Neural crest cell (in vitro differentiated cells): ENCODE data around the gene MYB. TPM values are rescaled to one million over a fixed set of nuclear protein-coding genes. Genes with fewer than 3 reads are reported as not detected.

Experiments used
- DNase-seq: peaks from one replicate; pipeline ENCODE4 v3.0.0; 2021; ENCODE audit warnings: low read depth, mixed read lengths, low spot score
- H3K27ac Mint-ChIP-seq: one replicate; pipeline ENCODE4 v1.8.0; 2021; ENCODE audit warnings: mild to moderate bottlenecking, mixed read lengths; ENCODE audit not compliant: unreplicated experiment
- H3K27me3 Mint-ChIP-seq: 2 replicates; pipeline ENCODE4 v1.8.0; 2021; ENCODE audit warnings: low read depth, mild to moderate bottlenecking, mixed read lengths
- H3K36me3 Mint-ChIP-seq: 2 replicates; pipeline ENCODE4 v1.8.0; 2021; ENCODE audit warnings: low read depth, mild to moderate bottlenecking, mixed read lengths
- H3K4me1 Mint-ChIP-seq: 2 replicates; pipeline ENCODE4 v1.8.0; 2021; ENCODE audit warnings: mixed read lengths
- H3K4me3 Mint-ChIP-seq: one replicate; pipeline ENCODE4 v1.8.0; 2021; ENCODE audit warnings: mild to moderate bottlenecking, mixed read lengths
- H3K9me3 Mint-ChIP-seq: 2 replicates; pipeline ENCODE4 v1.8.0; 2021; ENCODE audit warnings: mixed read lengths
- total RNA-seq: library from RNA; stranded (reverse); gene quantifications from 2 replicates; pipeline ENCODE4 v1.2.1, GENCODE V29; 2021
- TF ChIP-seq, protein P1 (sequence below): fragments of 200-600 bp; sonication (generic); conservative IDR thresholded peaks from 2 replicates; pipeline ENCODE4 v1.5.0; 2021; ENCODE audit warnings: antibody characterized with exemption, mild to moderate bottlenecking

MYB gene
- total RNA-seq, 1 donor from 2014 or later: 6.8 TPM

GRCh38 chr6:135195522-135195921, 14.4 kb downstream of the MYB start:
- Mint-ChIP-seq H3K36me3 (peaks cover 25% of the 10 kb centered on the region), H3K9me3 (no peaks in the 10 kb centered on the region), H3K4me1 (no peaks in the 10 kb centered on the region), H3K27ac (no peak overlapping the region), H3K27me3 (no peaks in the 10 kb centered on the region), H3K4me3 (no peak overlapping the region)
- TF ChIP-seq, protein P1, sequence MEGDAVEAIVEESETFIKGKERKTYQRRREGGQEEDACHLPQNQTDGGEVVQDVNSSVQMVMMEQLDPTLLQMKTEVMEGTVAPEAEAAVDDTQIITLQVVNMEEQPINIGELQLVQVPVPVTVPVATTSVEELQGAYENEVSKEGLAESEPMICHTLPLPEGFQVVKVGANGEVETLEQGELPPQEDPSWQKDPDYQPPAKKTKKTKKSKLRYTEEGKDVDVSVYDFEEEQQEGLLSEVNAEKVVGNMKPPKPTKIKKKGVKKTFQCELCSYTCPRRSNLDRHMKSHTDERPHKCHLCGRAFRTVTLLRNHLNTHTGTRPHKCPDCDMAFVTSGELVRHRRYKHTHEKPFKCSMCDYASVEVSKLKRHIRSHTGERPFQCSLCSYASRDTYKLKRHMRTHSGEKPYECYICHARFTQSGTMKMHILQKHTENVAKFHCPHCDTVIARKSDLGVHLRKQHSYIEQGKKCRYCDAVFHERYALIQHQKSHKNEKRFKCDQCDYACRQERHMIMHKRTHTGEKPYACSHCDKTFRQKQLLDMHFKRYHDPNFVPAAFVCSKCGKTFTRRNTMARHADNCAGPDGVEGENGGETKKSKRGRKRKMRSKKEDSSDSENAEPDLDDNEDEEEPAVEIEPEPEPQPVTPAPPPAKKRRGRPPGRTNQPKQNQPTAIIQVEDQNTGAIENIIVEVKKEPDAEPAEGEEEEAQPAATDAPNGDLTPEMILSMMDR: no peak
- DNase-seq: no peak

- H3K27me3 Mint-ChIP-seq: no peaks in the 10 kb centered on the region
- no peak overlapping the region for H3K27ac Mint-ChIP-seq
- TF ChIP-seq, protein P1: no peak
- H3K36me3 Mint-ChIP-seq: peaks cover 24% of the 10 kb centered on the region
- DNase-seq: no peak
- H3K4me1 Mint-ChIP-seq: no peaks in the 10 kb centered on the region
- no peaks in the 10 kb centered on the region for H3K9me3 Mint-ChIP-seq
- H3K4me3 Mint-ChIP-seq: no peak overlapping the region
Observed at GRCh38 chr6:135196739-135197510, 15.8 kb downstream of the MYB start.

DNA sequence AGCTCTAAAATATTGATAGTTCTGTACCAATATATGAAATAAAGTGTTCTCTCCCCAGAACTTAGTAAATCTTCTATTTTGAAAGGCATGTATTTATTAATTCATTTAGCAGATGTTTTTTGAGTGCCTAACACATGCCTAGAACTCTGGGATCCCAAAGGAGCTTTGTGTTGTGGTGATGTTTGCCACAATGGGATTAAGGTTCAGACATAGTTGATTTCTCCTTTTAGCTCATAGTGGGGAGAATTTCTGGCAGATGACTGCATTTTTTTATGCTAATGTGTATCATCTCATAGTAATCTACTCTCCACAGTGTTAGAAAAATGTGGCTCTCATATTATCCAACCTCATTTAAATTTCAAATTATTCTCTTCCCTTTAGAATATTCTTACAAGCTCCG, 21.7 kb downstream of the MYB start:
- Mint-ChIP-seq H3K27me3 (no peaks in the 10 kb centered on the region), H3K36me3 (peaks cover 13% of the 10 kb centered on the region), H3K4me3 (no peak overlapping the region), H3K4me1 (no peaks in the 10 kb centered on the region), H3K27ac (no peak overlapping the region), H3K9me3 (no peaks in the 10 kb centered on the region)
- TF ChIP-seq, protein P1: no peak
- no peak for DNase-seq

- Mint-ChIP-seq H3K27me3 (no peaks in the 10 kb centered on the region), H3K4me1 (no peaks in the 10 kb centered on the region), H3K4me3 (no peak overlapping the region), H3K27ac (no peak overlapping the region), H3K9me3 (no peaks in the 10 kb centered on the region), H3K36me3 (peaks cover 23% of the 10 kb centered on the region)
- TF ChIP-seq, protein P1: no peak
- no peak for DNase-seq
Observed at GRCh38 chr6:135204951-135205350, 23.8 kb downstream of the MYB start.

DNA sequence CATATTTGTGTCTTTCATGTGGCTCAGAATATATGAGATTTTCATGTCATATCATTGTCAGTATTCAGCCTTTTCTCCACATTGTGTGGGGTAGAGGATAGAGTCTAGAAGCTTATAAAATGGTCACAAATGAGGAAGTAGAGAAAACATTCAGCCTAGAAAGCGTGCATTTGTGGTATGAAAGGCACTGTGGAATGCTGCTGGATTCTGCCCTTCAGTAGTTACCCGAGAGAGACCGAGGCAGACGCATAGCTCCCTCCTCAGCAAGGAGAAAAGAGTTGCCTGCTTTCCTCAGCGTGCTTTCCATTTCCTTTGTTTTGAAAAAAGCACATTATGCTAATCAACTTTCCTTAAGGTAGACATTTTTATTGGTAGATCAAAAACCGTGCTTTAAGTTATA, 28.7 kb downstream of the MYB start:
- Mint-ChIP-seq H3K36me3 (peaks cover 20% of the 10 kb centered on the region), H3K4me3 (no peak overlapping the region), H3K27ac (no peak overlapping the region)

More for the DNA sequence above, 28.7 kb downstream of the MYB start:
- Mint-ChIP-seq H3K9me3 (no peaks in the 10 kb centered on the region), H3K27me3 (no peaks in the 10 kb centered on the region), H3K4me1 (no peaks in the 10 kb centered on the region)
- TF ChIP-seq, protein P1: no peak
- no peak for DNase-seq
